Heart right ventricle (tissue), 16 donors: ENCODE results near the gene APPL2. TPM values are rescaled to one million over a fixed set of nuclear protein-coding genes. Genes with fewer than 3 reads are reported as not detected.

Experiments
- ATAC-seq, 8 donors: fragments of 200-7000 bp; cut with Tn5 transposase; one replicate each; pipeline ENCODE4 v1.9.1; 2020; ENCODE audit warnings: mild to moderate bottlenecking in 8 of 8, moderate library complexity in 8 of 8, moderate number of reproducible peaks in 1 of 8
- DNase-seq, 2 donors: peaks; one replicate each; pipeline ENCODE4 v3.0.0-alpha.2; 2020
- H3K27ac ChIP-seq, 10 donors: fragments of 200-600 bp; sonication (generic) in 2 of 10; one replicate each; pipeline versions ENCODE4 v1.5.0 to v1.8.0; 2020 to 2022; ENCODE audit warnings: mild to moderate bottlenecking in 3 of 10
- H3K27me3 ChIP-seq, 7 donors: fragments of 200-600 bp; one replicate each; pipeline ENCODE4 v1.8.0; 2021 to 2022; ENCODE audit warnings: mild to moderate bottlenecking in 2 of 7
- H3K36me3 ChIP-seq, 9 donors: fragments of 200-600 bp; sonication (generic) in 1 of 9; one replicate each; pipeline versions ENCODE4 v1.5.0 to v1.8.0; 2020 to 2022; ENCODE audit warnings: mild to moderate bottlenecking in 2 of 9
- H3K4me1 ChIP-seq, 9 donors: fragments of 200-600 bp; sonication (generic) in 1 of 9; one replicate each; pipeline versions ENCODE4 v1.5.0 to v1.8.0; 2020 to 2022; ENCODE audit warnings: mild to moderate bottlenecking in 4 of 9
- H3K4me3 ChIP-seq, 10 donors: fragments of 200-600 bp; sonication (generic) in 2 of 10; one replicate each; pipeline versions ENCODE4 v1.5.0 to v1.8.0; 2020 to 2022; ENCODE audit warnings: mild to moderate bottlenecking in 7 of 10, moderate library complexity in 2 of 10
- H3K9me3 ChIP-seq, 11 donors: fragments of 200-600 bp in 10 of 11; sonication (generic) in 2 of 11; one replicate each; pipeline versions ENCODE4 v1.5.0 to v1.8.0; 2013 to 2022; ENCODE audit warnings: mild to moderate bottlenecking in 2 of 11, control low read depth in 1 of 11, moderate library complexity in 1 of 11
- WGBS, 2 donors: extraction: QIAGEN DNeasy Blood & Tissue Kit; methylation state at CpG; one replicate each; pipeline ENCODE4 v1.1.7; 2013; ENCODE audit warnings: inconsistent platforms in 1 of 2; 5-methylcytosine and 5-hydroxymethylcytosine counted together
- intact Hi-C, 10 donors: fragments of 100-400 bp; cut with DNase I; formaldehyde crosslinking; loops; one replicate each; pipeline versions ENCODE4 v1.11.1 to v1.14.2; 2022
- polyA plus RNA-seq, 2 donors: library from polyadenylated mRNA; stranded (reverse); fragments of 200-250 nt; gene quantifications; one replicate each; pipeline ENCODE4 v1.2.3, GENCODE V29; 2013
- total RNA-seq, 10 donors: library from RNA; stranded (reverse); fragmentation: NEBNext Ultra II Directional in 3 of 10; extraction: Animal tissue kit (Norgen Biotek cat#: 25700) in 3 of 10; gene quantifications; one replicate each; pipeline versions ENCODE4 v1.2.1 to v1.2.4, GENCODE V29; 2021 to 2023
- TF ChIP-seq, protein P1 (sequence below), 9 donors: fragments of 200-600 bp; sonication (generic) in 2 of 9; IDR thresholded peaks; one replicate each; pipeline versions ENCODE4 v1.5.0 to v1.8.0; 2021 to 2022; ENCODE audit warnings: antibody characterized with exemption in 9 of 9, mild to moderate bottlenecking in 5 of 9, moderate library complexity in 1 of 9
- donor health status: Arrhythmogenic right ventricular cardiomyopathy.
- donor health status: ischemic (EF 13 %, LVEDD 7.1; RV severe dilation, severe dysfunction).
- donor health status: healthy with polysubstance abuse.
- donor health status: DM: no; HTN: yes; CAD: no.
- donor health status: DM: no; HTN: no; CAD: no.
- donor health status: ischemic (EF 25% LVEDD 6.9; RV normal size, moderate dysfunction).
- donor health status: ischemic (EF 25% LVEDD 5.7; RV mildly dilated, moderate dysfunction).
- donor health status: healthy.
- donor health status: DM: yes; HTN: yes; CAD: no.
- donor health status: Ischemic cardiomyopathy.
- donor health status: ischemic (EF 35%, LVEDD 5.7; RV mildly dilated, moderate dysfunction).
- donor health status: nonischemic (EF 11% LVEDD 7.7; RV severe dilation, severe dysfunction).
- donor health status: DM: yes; HTN: yes; CAD: no.
- donor health status: PGD.
- donor health status: ischemic (EF 29% LVEDD 5.4; RV normal size, mild dysfunction).
- donor health status: nonischemic (EF 23%, LVEDD 6.1; RV moderate dilation, normal function).

The APPL2 gene
- total and polyA plus RNA-seq, 12 donors: 8.4 to 28.9 (median 19.0) TPM

DNA sequence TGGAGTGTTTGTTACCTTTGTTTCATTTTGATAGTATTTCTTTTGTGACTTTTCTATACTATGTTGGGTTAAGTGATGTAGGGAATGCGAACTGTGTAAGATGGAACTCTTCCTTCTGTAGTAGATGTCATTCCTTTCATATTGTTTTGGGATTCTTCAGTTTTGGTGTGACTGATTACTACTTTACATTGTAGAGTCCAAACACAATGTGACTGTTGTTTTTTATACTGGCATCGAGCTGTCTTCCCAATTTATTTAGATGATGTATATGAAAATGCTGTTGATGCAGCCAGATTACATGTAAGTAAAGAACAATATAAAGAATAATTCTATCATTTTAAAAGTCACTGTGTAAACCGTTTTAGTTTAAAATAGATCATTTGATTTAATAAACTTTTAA, 93.7 kb downstream of the APPL2 start:
- Histone ChIP-seq H3K27ac (no peak overlapping the region), H3K4me3 (no peak overlapping the region), H3K9me3 (no peaks in the 10 kb centered on the region), H3K36me3 (peaks cover 0 to 100% (median 34%) of the 10 kb centered on the region in 9 donors), H3K4me1 (peaks cover 0 to 13% (median 0%) of the 10 kb centered on the region in 9 donors), H3K27me3 (no peaks in the 10 kb centered on the region)
- ATAC-seq (no peak), DNase-seq (no peak)
- TF ChIP-seq, protein P1, sequence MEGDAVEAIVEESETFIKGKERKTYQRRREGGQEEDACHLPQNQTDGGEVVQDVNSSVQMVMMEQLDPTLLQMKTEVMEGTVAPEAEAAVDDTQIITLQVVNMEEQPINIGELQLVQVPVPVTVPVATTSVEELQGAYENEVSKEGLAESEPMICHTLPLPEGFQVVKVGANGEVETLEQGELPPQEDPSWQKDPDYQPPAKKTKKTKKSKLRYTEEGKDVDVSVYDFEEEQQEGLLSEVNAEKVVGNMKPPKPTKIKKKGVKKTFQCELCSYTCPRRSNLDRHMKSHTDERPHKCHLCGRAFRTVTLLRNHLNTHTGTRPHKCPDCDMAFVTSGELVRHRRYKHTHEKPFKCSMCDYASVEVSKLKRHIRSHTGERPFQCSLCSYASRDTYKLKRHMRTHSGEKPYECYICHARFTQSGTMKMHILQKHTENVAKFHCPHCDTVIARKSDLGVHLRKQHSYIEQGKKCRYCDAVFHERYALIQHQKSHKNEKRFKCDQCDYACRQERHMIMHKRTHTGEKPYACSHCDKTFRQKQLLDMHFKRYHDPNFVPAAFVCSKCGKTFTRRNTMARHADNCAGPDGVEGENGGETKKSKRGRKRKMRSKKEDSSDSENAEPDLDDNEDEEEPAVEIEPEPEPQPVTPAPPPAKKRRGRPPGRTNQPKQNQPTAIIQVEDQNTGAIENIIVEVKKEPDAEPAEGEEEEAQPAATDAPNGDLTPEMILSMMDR (IDR thresholded peaks at IDR 0.05): no peak
- intact Hi-C loops: no loop called here
- WGBS, 2 donors: 95 to 96% methylated on average over 3 of the region's 3 CpGs

DNA sequence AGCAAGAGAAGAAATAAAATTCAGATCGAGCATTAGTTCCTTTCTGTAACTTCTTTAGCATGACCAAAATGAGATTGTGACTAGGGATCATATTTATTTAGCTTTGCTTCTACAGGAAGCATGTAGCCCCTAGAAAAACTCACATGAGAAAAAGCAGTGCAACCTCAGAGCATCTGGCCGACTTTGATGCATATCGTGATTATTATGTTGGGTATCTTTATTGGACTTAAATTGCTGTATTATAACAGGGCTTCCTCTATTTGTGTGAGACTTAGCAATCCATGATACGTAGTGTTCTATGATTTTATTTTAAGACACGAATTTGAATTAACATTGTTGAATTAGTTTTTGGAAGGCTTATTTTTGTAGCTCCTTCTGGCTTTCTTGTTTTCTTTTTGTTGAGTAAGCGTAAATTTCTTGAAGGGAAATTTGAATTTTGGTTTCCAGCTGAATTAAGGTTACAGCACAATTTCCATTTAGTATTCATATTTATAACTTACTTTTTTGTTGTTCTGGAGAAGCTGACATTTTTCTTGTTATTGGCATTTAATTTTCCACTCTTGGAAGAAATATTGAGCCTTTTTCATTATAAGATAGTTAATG, 94.6 kb downstream of the APPL2 start:
- WGBS, 2 donors: 90 to 93% methylated on average over 6 of the region's 6 CpGs
- intact Hi-C loops: no loop called here

DNA sequence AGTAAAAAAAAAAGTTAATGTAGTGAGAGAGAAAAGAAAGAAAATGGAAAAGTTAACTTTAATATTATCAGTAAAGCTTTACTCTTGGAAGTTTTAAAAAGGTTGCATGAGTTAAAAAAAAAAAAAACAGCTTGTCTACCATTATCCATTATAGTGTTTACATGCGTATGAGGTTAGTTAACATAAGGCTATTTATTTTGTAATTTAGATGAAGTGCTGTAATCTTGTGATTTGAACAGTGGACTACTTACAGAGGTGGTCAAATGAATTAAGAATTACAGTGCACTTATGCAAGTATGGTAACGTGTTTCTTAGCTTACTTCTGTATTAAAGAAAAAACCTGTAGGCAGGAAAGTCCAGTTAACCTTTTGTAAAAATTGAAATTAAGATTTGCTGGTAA, 97.7 kb downstream of the APPL2 start:
- no peaks in the 10 kb centered on the region for H3K27me3 ChIP-seq
- H3K27ac ChIP-seq: no peak overlapping the region
- TF ChIP-seq, protein P1 (IDR thresholded peaks at IDR 0.05): no peak
- H3K36me3 ChIP-seq: peaks cover 0 to 100% (median 20%) of the 10 kb centered on the region in 9 donors
- peaks cover 0 to 6% (median 0%) of the 10 kb centered on the region in 9 donors for H3K4me1 ChIP-seq
- WGBS, 2 donors: 87 to 92% methylated on average over 2 of the region's 2 CpGs
- H3K9me3 ChIP-seq: no peaks in the 10 kb centered on the region
- no peak overlapping the region for H3K4me3 ChIP-seq
- intact Hi-C loops: no loop called here
- DNase-seq (no peak), ATAC-seq (no peak)

More for the DNA sequence above, 94.6 kb downstream of the APPL2 start:
- Histone ChIP-seq H3K4me3 (no peak overlapping the region), H3K27ac (no peak overlapping the region), H3K4me1 (peaks cover 0 to 13% (median 0%) of the 10 kb centered on the region in 9 donors), H3K9me3 (no peaks in the 10 kb centered on the region), H3K36me3 (peaks cover 0 to 100% (median 26%) of the 10 kb centered on the region in 9 donors), H3K27me3 (no peaks in the 10 kb centered on the region)
- DNase-seq (no peak), ATAC-seq (no peak)
- TF ChIP-seq, protein P1 (IDR thresholded peaks at IDR 0.05): no peak

Other genes with a start within 250 kb of the APPL2 start
- gene NOPCHAP1, start 249.9 kb downstream of the APPL2 start, total RNA-seq: 10 to 100 TPM in 7 of 10 donors, 1 to 10 TPM in 3; 7.7 to 14.5 (median 12.1) TPM
- gene NOPCHAP1, start 249.9 kb downstream of the APPL2 start, polyA plus RNA-seq: 1 to 10 TPM; 4.5 to 8.1 TPM
- 1 to 10 TPM; 1.1 to 3.7 (median 1.5) TPM for gene ALDH1L2, start 151.7 kb downstream of the APPL2 start, total RNA-seq
- gene ALDH1L2, start 151.7 kb downstream of the APPL2 start, polyA plus RNA-seq: 1 to 10 TPM; 1.1 to 1.7 TPM
- 10 to 100 TPM; 18.5 to 31.8 (median 25.3) TPM for gene WASHC4, start 128.4 kb downstream of the APPL2 start, total RNA-seq
- 10 to 100 TPM in 1 of 2 donors, 1 to 10 TPM in 1; 7.2 to 16.2 TPM for gene WASHC4, start 128.4 kb downstream of the APPL2 start, polyA plus RNA-seq
- 1 to 10 TPM in 8 of 10 donors, under 1 TPM in 2; 0.76 to 4.9 (median 1.7) TPM for gene C12orf75, start 94.5 kb upstream of the APPL2 start, total RNA-seq
- gene C12orf75, start 94.5 kb upstream of the APPL2 start, polyA plus RNA-seq: 1 to 10 TPM in 1 of 2 donors, under 1 TPM in 1; 0.86 to 3.1 TPM